SH-SY5Y (cell line): ENCODE data around the gene ARL6IP5.

Source experiments
- GATA2 ChIP-seq: IDR thresholded peaks from 2 replicates; pipeline ENCODE4 v1.6.1; 2011; ENCODE audit warnings: mild to moderate bottlenecking, low read depth, low read length
- GATA3 ChIP-seq: IDR thresholded peaks from 2 replicates; pipeline ENCODE4 v1.6.1; 2011; ENCODE audit warnings: low read depth, mild to moderate bottlenecking, low read length, moderate library complexity

- TF ChIP-seq GATA2 (no peak), GATA3 (no peak)
Observed at GRCh38 chr3:69107841-69108240, 23.1 kb downstream of the ARL6IP5 start.
